GM18907 (cell line): Measurements from ENCODE around the gene RANBP10.
"Not testable (repeated sequence)": the region's sequence is repeated elsewhere in the genome, so short reads cannot be mapped to it uniquely, and the experiment has no call there.

Source experiments
- ATAC-seq: cut with Tn5 transposase; IDR thresholded peaks from one replicate; pipeline ENCODE4 v1.9.1; 2021; ENCODE audit warnings: mild to moderate bottlenecking, moderate library complexity; ENCODE audit not compliant: unreplicated experiment

Gene RANBP10

DNA sequence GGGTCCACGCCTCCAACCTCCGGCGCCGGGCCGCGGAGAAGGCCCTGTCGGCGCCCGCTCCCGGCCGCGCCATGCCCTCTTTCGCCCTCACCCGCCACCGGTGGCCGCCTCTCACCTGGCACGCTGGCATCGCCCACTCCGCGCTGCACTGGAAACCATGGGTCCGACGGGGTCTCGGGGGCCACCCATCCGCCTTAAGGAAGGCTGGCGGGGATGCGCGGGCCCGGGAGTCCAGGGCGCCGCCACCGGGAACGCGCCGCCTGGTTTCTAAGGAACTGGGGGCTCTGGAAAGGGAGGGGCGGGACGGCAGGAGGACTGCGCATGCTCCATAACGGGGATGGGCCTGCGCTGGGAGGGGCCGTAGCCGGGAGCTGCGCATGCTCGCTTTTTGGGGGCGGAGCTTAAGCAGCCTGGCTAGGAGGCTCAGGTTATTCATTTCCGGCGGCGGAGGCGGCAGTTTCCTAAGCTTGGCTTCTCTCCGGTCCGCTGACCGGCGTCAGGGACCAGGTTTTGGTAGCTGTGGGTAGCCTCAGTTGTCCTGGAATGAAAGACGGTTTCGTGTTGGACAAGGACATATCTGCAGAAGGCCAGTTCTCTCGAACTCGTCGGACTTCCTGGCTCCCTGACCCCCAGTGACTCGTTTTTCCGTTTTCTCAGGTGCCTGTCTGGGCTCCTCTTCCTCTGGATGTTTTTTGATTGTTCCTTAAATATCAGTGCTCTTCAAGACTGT lies 87.1 kb downstream of the RANBP10 start, which contains the start of gene GFOD2:
GFOD2 (minus strand) TSS at position 269 of the 730 bp plus-strand sequence. CDS start 33,601 bp downstream, outside the sequence.
- peak; percentile 80 for ATAC-seq

DNA sequence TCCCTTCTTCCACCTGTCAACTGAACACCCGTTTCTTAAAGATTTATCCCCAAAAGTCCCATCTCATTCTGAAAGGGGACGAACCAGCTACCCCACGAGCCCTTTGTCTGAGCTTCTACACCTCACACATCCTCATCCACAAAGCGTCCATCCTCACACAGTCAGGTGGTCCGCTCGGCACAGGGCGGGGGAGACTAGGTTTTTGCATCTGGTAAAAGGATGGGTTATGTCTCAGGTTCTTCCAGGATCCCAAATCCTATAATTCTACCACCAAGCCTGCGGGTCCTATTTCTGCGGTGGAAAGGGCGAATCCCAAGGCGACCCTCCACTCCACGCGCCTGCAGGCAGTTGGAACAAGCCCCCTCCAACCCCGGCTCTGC lies 87.7 kb downstream of the RANBP10 start:
- peak; percentile 30 for ATAC-seq

DNA sequence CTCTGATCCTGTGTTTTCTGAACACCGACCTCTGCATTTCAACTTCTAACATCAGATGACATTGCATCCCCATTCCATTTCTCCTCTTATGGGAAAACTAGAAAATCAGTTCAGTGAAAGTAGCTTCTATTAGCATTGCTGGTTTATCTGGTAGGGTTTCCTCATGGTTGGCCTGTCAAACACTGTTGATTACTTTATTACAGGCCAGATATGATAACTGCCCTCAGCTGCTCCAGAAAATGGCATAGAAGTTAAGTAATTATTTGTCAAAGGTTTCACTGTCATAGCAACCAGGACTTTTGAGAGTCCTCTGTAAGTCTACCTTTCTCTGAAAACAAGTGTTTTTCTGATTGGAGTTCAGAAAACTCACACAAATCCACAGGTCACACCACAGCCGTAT lies 90.3 kb downstream of the RANBP10 start:
- ATAC-seq = no peak

DNA sequence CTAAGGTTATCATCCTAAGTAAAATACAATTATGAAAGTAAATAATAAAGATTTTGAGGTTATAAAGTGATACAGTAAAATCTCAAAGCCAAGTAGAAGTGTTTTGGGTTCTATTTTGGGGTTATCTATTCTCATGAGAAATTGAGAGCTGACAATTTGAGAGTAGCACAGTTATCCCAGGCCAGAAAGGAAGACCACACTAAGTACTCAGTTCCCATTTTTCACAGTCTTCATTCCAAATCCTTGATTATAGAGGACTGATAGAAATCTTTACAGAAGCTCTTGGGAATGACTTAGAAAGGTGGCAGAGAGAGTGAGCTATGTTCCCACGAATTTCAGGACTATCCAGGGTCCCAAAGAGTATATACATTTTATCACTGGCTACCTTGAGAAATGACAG lies 91.8 kb downstream of the RANBP10 start:
- ATAC-seq = no peak

DNA sequence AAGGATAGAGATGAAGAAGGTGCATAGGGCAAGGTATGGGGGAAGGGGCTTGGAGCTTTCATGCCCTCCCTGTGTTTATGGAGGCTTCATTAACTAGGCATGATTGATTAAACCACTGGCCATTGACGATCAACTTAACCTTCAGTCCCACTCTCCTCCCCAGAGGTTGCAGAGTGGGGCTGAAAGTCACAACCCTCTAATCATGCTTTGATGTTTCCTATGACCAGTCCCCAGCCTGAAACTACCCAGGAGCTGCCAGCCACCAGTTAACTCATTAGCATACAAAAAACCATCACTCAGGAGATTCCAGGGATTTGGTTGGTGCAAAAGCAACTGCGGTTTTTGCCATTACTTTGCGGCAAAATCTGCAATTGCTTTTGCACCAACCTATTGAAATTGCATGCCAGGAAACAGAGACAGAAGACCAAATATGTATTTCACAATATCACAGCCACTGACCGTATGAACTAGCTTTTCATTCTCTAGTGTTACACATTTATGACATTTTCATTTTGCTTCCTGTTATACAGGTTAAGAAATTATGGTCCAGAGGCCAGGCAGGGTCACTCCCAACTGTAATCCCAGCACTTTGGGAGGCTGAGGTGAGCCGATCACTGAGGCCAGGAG lies 92.6 kb downstream of the RANBP10 start:
- ATAC-seq = no peak

DNA sequence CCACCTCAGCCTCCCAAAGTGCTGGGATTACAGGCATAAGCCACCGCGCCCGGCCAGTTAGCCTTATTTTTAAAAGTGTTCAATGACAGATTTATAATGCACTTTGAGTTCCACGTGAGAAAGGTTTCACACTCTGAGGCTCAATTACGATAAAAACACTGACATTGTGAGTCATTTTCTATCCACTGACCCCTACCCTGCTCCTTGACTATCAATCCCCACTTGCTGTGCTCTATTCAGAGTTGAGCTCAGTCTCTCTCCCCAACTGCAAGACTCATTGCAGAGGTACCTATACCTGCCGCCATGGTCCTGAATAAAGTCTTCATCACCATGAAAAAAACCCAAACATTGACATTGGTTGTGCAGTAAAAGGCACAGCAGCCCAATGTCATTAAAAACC lies 95.8 kb downstream of the RANBP10 start:
- no peak for ATAC-seq

DNA sequence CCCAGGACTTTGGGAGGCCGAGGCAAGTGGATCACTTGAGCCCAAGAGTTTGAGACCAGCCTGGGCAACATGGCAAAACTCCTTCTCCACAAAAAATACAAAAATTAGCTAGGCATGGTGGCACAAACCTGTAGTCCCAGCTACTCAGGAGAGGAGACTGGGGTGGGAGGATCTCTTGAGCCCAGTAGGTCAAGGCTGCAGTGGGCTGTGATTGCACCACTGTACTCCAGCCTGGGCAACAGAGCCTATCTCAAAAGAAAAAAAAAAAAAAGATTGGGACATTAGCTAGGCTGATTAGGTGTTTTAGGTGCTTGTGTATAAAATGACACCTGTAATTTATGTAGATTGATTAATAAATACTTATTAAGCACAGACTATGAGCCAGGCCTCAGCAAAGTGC lies 97.3 kb downstream of the RANBP10 start:
- ATAC-seq = no peak

DNA sequence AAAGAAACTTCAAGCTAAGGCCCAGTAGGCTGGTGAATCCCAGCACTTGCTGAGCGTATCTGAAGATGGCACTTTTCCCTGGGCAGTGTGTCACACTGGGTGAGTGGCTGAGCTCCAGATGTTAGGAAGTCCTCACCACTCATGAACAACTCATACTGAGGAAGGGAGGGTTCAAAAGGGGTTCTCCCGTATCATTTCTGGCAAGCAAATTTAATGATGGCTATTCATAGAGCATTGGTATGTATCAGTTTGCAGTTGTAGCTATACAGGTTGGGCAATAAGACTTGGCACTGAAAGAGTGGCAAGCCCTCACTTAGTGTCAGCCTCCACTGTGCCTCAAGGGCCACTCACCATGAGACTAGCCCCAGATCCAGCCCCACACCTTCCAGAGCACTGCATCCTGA lies 98.0 kb downstream of the RANBP10 start:
- ATAC-seq = no peak

DNA sequence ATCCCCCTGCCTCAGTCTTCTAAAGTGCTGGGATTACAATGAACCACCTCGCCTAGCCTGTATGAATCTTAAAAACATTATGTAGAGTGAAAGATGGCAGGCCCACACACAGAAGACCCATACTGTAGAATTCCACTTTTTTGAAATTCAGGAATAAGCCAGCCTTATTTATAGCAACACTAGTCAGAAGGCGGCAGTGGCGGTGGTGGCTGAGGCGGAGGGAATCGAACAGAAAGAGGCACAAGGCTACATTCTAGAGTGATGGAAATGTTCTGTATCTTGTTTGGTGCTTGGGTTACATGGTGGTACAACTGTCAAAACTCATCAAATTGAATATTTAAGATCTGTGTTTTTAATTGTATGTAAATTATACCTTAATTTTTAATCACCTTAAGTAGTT lies 98.6 kb downstream of the RANBP10 start:
- no peak for ATAC-seq

DNA sequence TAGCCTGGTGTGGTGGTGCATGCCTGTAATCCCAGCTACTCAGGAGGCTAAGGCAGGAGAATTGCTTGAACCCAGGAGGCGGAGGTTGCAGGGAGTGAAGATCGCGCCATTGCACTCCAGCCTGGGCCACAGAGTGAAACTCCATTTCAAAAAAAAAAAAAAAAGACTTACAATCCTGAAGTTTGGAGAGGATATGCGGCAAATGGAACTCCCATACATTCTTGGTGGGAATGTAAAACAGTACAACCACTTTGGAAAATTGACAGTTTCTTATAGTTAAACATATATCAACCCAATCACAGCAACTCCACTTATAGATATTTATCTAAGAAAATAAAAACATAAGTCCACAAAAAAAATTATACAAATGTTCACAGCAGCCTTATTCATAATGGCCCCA lies 99.2 kb downstream of the RANBP10 start:
- ATAC-seq = no peak

DNA sequence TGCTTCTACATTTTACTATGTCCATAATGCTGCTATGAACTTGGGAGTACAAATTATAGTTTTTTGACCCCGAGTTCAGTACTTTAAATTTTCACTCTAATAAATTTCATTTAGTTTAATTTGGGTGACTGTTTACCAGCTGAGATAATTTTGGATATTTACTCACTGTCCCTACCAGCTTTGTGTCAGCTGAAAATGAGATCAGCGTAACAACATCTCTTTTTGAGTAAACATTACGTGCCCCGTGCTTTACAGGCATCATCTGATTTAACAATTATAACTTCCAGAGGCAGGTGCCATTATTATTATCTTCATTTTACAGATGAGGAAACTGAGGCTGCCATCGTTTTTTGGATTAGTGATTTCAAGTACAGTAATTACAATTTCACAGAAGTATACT lies 102.2 kb downstream of the RANBP10 start:
- ATAC-seq = no peak

DNA sequence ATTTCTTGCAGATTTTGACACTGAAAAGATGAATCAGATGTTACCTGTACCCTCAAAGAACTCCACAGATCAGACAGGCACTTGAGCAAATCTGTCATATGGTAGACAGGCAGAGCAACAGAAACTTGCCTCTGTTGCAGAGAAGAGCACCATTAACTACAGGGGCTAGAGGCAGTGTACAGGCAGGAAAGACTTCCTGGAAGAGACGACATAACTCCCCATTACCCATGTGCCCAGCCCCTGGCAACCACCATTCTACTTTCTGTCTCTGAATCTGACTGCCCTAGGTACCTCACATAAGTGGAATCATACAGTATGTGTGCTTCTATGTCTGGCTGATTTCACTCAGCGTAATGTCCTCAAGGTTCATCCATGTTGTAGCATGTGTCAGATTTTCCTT lies 102.7 kb downstream of the RANBP10 start:
- no peak for ATAC-seq

DNA sequence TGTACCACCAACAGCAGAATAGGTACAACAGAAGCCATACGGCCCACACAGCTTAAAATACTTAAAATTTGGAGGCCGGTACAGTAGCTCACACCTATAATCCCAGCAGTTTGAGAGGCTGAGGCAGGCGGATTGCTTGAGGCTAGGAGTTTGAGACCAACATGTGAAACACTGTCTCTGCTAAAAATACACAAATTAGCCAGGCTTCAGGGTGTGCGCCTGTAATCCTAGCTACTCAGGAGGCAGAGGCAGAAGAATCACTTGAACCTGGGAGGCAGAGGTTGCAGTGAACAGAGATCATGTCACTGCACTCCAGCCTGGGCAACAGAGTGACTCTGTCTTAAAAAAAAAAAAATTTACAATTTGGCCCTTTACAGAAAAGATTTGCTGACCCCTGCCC lies 104.2 kb downstream of the RANBP10 start:
- no peak for ATAC-seq

DNA sequence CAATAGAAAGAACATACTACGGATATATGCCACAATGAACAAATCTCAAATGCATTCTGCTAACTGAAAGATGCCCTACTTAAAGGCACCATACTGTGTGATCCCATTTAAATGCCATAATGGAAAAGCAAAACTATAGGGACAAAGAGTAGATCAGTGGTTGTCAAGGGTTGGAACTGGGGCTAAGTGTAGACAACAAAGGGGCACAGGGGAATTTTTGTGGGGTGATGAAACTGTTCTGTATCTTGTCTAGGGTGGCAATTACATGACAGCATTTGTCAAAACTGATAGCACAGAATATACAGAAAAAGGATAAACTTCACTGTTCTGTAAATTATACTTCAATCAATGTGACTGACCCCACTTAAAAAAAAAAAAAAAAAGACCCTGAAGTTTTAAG lies 104.9 kb downstream of the RANBP10 start:
- ATAC-seq = no peak

DNA sequence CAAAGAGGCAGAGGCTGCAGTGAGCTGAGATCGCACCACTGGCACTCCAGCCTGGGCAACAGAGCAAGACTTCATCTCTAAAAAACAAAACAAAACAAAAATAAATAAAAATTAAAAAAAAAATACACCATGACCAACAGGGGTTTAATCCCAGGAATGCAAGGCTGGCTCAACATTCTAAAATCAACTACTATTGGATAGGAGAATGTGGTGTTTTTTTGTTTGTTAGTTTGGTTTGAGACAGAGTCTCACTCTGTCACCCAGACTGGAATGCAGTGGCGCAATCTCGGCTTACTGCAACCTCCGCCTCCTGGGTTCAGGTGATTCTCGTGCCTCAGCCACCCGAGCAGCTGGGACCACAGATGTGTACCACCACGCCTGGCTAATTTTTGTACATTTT lies 107.1 kb downstream of the RANBP10 start:
- no peak for ATAC-seq

DNA sequence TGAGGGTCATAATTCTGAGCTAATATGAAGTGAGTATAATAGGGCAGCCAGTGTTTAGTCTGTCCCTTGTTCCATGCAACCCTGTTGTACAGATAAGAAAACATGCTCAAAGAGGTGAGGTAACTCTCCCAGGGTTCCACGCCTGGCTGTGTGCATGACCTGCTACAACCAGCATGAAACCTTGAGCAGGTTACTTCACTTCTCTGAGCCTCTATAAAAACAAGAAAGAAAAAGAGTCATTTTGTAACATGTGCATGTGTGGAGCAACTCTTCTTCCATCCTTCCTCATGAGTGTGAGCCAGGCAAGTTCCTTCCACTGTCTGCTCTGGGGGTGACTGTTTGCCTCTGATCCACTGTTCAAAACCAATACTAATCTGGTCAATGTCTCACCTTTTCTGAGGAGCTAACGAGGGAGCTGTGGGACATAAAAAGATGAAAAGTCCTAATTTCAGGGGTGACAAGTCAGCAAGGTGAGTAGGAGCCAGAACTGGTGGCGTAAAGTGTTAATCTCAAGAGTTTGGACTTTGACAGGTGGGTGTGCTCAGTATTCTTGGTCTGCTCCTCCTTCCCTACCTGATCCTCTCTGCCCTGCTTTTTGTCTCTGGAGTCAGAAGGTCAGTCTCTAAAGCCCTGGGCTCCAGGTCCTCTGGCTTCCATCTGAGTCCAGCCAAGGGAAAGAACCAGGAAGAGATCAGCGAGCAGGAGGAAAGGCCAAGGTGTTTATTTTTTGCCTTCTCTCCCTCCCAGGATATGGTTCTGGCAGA lies 108.8 kb downstream of the RANBP10 start:
- no peak for ATAC-seq

DNA sequence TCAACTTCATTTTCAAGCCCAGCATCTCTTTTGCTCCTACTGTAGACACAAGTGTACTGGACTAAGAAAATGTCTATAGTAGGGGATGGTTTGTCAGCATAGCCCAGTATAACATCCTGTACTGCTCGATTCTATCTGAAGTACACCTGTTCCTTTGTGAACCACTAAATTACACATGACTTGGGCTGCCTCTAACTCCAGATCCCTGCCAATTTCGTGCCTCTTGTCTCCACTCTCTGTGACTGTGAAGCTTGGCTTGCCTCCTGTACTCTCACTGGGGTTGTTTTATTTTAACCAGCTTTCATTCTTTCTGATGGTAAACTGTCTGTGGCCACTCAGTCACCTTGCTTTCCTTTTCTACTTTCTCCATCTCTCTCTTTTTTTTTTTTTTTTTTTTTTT lies 111.7 kb downstream of the RANBP10 start:
- ATAC-seq = no peak

DNA sequence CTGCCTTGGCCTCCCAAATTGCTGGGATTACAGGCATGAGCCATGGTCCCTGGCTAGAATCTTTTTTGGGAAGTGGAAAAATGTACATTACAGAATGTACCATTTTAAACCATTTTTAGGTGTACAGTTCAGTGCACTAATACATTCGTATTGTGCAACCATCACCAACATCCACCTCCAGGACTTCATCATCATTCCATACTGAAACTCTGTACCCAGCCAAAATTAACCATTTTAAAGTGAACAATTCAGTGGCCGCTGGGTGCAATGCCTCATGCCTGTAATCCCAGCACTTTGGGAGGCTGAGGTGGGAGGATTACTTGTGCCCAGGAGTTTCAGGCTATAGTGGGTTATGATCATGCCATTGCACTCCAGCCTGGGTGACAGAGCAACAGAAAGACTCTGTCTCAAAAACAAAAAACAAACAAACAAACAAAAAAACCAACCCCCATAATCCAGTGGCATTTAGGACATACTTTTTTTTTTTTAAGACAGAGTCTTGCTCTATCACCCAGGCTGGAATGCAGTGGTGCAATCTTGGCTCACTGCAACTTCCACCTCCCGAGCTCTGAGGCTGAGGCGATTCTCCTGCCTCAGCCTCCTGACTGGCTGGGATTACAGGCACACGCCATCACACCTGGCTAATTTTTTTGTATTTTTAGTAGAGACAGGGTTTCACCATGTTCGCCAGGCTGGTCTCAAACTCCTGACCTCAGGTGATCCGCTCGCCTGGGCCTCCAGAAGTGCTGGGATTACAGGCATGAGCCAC lies 112.7 kb downstream of the RANBP10 start:
- not testable (repeated sequence) for ATAC-seq

DNA sequence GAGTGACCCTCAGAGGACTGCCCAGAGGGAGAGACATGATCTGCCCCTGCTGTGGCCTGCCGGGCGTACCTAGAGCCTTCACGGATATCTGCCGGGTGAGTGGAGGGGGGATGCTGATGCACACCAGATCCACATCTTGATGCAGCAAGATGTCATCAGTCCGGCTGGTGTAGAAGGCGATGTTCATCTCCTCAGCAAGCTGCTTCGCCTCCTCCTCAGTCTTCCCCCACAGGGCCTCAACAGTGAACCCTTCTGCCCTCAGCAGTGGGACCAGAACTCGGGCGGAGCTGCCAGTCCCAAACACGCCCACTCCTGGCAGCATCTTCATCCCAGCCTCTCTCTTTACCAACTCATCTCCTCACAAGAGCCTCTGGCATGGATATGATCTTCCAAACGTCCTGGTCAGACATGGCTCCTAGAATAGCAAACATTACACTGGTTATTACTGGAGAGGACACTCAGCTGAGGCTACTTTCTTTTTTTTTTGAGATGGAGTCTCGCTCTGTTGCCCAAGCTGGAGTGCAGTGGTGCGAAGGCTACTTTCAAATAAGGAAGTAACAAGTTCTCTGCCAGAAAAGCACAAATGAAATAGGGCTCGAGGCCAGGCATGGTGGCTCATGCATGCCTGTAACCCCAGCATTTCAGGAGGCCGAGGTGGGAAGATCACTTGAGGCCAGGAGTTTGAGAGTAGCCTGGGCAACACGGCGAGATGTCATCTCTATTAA lies 120.8 kb downstream of the RANBP10 start:
- ATAC-seq = no peak

DNA sequence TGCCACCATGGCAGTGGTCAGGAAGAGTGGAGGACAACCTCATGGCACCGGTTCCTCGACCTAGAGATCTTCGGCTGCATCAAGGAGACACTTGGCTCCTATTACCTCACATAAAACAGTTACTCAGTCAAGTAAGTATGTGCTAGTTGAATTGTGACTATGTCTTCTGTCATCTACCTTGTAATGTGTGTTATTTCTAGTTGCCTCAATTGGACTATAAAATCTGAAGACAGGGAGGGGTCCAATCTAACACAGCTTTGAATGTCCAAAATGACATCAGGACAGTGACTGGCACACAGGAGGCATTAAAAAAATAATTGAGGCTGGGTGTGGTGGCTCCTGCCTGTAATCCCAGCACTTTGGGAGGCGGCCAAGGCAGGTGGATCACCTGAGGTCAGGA lies 122.6 kb downstream of the RANBP10 start:
- ATAC-seq = no peak
